ENCODE data around the gene IQCF2.
"Not testable (repeated sequence)": the region's sequence is repeated elsewhere in the genome, so short reads cannot be mapped to it uniquely, and the experiment has no call there.

The IQCF2 gene

GRCh38 chr3:51860703-51861665 lies at the start of gene IQCF2:
Gene IQCF2 (plus strand): TSS chr3:51861615. CDS start chr3:51861667, 52 bp downstream.
- DNase-seq = no peak

GRCh38 chr3:51813539-51813938 lies 47.9 kb upstream of the IQCF2 start:
- no peak for DNase-seq

DNA sequence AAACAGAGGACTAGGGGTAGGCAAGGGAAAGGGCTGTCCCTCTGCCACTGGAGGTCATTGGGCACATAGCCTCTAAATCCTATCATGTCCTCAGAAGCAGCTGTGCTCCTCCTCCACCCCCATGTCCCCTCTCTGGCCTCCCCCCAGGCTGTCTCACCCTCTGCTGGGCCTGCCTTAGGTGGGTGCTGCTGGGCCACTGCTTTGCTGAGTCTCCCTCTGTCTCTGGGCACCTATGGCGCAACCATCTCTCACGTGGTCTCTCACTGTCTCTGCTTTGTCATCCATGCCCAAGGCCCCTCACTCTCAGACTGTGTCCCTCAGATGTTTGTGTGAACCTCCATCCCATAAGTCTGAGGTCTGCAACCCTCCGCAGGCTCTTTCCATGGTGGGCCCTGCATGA lies 47.4 kb upstream of the IQCF2 start:
- DNase-seq = no peak

GRCh38 chr3:51815614-51816013 lies 45.8 kb upstream of the IQCF2 start:
- no peak for DNase-seq

- no peak for DNase-seq
Observed at GRCh38 chr3:51816723-51817122, 44.7 kb upstream of the IQCF2 start.

DNA sequence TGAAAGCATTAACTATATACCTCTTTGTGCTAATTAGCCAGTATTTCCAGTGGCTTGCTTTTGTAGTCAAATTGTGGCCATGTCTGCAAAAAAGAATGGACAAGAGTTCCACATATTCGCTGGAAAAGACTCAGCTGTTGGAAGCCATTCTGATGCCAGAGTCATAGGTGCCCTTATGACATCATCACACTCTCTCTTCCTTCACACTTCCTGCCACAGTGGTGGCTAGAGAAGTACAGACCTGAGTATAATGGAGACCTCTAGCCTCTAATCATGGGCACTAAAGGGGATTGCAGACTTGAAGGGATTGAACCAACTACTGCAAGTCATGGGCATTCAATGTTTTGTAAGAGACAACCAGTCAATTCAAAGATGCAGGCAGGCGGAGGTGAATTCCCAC lies 44.0 kb upstream of the IQCF2 start:
- no peak for DNase-seq

DNA sequence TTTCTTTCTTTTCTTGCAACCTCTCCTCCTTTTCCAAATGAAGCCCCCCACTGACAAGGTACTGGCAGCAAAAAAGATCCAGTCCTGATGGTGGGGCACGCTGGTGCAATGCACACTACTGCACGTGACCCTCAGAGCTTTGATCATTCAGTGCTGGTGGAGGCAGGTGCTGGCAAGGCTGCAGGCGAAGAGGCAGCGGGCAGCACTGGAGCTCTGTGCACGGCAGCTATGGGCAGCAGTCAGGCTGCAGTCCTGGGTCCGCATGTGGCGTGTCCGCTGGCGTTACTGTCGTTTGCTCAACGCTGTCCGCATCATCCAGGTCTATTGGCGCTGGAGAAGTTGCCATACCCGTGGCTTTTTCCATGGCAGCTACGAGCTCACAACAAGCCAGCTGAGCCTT lies 42.3 kb upstream of the IQCF2 start:
- DNase-seq = no peak

DNA sequence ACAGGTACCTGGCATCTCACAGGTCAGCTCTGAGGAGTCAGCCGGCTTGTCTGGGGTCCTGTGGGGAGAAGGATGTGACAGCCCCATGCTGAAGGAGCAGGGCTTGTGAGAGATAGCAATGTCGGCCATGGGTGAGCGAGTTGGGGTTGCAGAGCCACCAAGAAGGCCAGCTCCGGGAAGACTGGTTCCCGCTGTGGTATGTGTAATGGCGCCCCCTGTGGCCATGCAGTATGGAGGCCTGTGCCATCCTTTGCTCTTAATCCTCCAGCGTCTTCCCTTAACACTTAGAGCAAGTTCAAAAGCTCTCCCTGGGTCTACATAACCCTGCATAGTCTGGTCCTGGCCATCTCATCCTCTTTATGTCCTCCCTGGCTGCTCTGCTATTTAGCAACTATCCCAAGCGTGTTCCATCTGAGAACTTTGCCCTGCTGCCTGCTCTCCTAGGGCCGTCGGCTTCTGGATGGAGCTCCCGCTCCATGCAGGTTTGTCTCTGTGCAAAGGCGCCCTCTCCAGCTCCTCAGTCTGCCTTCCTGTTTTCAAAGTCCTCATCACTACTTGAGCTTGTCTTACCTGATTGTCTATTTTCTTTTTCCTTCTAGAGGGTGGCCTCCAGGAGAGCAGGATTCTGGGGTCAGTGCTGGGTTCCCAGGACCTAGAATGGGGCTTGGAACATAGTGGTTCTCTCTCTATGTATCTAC lies 41.6 kb upstream of the IQCF2 start:
- peak in 1 of 2 experiments; percentile 31 for DNase-seq

GRCh38 chr3:51828297-51828696 lies 33.1 kb upstream of the IQCF2 start:
- no peak for DNase-seq

DNA sequence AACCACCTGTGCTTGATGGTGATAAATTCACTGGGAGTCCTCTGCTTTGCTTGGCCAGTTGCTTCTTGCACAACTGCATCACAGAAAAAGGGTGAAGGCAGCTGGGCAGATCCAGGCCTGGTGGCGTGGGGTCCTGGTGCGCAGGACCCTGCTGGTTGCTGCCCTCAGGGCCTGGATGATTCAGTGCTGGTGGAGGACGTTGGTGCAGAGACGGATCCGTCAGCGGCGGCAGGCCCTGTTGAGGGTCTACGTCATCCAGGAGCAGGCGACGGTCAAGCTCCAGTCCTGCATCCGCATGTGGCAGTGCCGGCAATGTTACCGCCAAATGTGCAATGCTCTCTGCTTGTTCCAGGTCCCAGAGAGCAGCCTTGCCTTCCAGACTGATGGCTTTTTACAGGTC lies 31.1 kb upstream of the IQCF2 start:
- no peak for DNase-seq

DNA sequence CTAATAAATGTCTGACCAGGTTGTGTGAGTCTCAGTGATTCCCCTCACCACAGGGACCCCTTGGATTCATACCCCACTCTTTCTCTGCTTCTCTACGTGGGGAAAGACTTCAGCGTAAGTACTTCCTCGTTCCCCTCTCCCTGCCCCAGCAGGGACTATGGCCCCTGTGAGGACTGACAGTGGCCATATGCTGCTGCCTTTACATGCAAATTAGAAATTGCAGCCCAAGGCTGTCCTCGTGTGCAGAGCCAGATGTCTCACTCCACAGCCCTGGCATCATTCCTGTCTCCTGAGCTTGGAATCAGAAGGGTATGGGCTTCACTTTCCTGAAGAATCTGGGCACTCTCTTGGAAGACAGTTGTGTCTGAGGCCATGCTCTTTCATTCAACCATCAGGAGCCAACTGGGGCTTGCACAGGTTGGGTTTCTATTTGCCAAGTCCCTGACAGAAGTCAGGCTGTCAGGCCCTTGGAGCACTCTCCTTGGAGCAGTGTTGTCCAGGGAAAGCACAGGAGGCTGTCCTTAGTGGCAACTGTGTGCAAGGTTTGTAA lies 30.5 kb upstream of the IQCF2 start:
- peak in 1 of 2 experiments; percentile 43 for DNase-seq

GRCh38 chr3:51836606-51837005 lies 24.8 kb upstream of the IQCF2 start:
- DNase-seq = no peak

DNA sequence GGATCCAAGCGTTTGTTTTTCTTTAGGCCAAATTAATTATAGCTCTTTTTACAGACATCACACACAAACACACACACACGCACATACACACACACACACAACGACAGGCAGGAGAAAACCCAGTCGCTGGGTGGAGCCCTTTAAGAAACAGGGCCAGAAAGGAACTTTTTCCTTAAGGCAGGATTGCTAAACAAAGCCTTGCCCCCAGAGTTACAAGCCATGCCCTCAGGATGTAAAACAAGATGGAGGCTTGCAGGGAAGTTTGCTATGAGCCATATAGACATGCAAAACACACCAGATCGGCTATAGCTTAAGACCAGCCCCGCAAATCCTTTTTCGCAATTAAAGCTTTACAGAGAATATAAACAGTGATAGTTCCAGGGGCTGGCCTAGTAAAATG lies 16.3 kb upstream of the IQCF2 start:
- no peak for DNase-seq

- not testable (repeated sequence) for DNase-seq
Observed at GRCh38 chr3:51855411-51855810, 6.0 kb upstream of the IQCF2 start.

- DNase-seq = no peak
Observed at GRCh38 chr3:51862886-51863285, 1.5 kb downstream of the IQCF2 start.

- DNase-seq = not testable (repeated sequence)
Observed at GRCh38 chr3:51868896-51869295, 7.5 kb downstream of the IQCF2 start.

- no peak for DNase-seq
Observed at GRCh38 chr3:51869304-51869703, 7.9 kb downstream of the IQCF2 start.

GRCh38 chr3:51873253-51873766 lies 11.9 kb downstream of the IQCF2 start:
- DNase-seq = no peak

- DNase-seq = no peak
Observed at GRCh38 chr3:51873876-51874275, 12.5 kb downstream of the IQCF2 start.

DNA sequence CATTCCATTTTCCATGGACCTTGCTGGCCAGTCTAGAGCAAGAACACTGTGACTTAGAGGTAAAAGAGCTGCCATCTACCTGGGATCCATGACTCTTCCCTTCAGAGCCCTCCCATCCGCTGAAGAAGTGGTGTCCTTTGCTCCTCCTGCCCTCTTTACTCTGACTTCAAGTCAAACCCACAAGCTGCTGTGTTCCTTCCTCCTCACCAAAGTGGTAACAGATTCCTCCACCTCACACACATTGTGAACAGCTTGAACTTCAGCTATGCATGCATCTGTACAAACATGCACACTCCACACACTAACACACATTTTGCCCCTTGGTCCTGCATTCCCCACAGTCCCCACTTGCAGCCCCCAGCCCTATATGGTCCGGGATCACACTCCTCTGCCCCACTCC lies 13.0 kb downstream of the IQCF2 start:
- DNase-seq = no peak

GRCh38 chr3:51874889-51875288 lies 13.5 kb downstream of the IQCF2 start:
- DNase-seq = no peak

- DNase-seq = no peak
Observed at GRCh38 chr3:51875501-51875900, 14.1 kb downstream of the IQCF2 start, which contains the start of gene IQCF5. Gene IQCF5 (minus strand): TSS chr3:51875601. CDS start chr3:51875531, 70 bp downstream.

- no peak for DNase-seq
Observed at GRCh38 chr3:51876186-51876585, 14.8 kb downstream of the IQCF2 start.
